GM15510 (cell line): ENCODE data around the gene KIF19.

ENCODE experiments used
- POLR2A ChIP-seq: IDR thresholded peaks from 3 replicates; pipeline ENCODE4 v1.6.1; 2011; ENCODE audit warnings: borderline replicate concordance; ENCODE audit not compliant: insufficient read length; ENCODE audit errors: extremely low read depth

The KIF19 gene

DNA sequence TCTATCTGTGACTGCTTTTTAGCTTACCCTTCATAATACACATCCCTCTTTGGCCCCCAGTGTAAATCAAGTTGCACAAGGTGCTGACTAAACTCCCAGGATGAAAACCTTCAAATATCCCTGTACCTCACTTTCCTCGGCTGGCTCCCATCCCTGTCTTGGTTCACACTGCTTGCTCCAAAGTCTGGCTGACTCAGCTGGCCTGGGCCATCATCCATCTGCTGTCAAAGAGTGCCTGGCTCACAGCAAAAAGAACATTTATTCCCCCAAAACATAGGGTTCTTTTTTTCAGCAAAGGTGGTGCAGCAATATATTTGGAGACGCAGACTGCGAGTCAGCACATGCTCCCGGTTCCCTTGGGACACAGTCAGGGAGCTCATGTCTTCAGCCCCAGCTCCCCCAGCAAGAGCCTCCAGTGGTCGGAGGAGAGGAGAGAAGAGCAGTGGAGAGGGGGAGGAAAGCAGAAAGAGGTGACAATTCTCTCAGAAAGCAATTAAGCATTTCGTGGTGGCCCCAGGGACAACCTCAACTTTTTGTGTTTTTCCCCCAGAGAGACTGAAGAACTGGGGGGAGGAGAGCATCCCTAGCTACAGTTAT lies 67.4 kb downstream of the KIF19 start:
- TF ChIP-seq POLR2A, result no peak

DNA sequence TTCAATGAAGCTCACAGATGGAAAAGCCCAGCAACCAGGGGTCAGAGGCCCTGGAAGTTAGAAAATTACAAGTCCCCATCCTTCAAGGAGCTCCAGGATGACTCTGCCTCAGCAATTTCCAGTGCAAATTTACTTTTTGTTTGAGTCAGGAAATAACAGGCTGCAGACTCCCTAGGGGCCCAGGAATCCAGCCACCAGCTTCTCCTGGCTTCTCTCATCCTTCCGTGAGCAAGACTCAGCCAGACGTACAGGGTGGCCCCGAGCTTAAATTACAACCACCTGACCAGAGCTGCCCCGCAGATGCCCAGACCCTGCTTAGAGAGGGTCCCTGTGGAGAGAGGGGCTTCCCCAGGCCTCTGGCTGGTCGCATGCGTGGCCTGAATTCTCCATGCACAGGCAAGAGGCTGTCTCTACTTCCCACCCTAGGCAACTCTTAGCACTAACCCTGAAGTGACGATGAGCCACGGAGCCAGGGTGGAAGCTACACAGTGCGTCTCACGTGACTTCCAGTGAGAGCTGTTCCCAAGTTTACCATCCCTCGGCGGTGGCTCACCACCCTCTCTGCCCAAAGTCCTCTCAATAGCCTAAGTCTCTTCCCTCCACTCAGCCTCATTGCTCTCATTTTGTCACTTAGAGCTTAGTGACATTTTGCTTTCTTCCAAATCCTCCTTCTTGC lies 68.4 kb downstream of the KIF19 start:
- no peak for TF ChIP-seq POLR2A

DNA sequence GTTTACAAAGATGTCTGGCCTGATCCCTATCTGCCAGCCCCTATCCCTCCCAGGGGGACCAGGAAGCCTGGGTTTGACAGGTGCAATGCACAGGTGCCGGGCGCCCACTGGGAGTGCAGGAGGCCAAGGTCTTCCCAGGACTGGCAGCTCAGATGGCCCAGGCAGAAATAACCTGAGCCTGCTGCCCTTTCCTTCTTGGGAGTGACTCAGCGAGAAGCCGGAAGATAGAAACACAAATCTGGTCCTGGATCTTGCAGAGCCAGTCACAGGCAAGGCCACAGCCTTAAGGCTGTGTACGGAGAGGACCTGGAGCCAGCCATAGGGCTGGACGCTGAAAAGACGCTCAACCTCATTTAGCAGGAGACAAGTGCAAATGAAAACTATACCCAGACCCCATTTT lies 69.0 kb downstream of the KIF19 start:
- TF ChIP-seq POLR2A, result no peak

DNA sequence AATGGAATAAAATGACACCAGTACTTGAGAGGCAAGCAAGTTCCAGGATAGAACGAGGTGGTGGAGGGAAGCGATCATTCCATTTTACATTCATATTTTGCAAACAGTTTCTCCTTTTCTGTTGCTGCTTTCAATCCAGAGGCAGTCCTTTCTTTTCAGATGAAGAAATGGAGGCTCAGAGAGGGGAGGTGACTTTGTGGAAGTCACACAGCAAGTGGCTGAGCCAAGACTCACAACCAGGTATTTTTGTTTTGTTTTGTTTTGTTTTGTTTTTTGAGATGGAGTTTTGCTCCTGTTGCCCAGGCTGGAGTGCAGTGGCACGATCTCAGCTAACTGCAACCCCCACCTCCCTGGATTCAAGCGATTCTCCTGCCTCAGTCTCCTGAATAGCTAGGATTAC lies 70.5 kb downstream of the KIF19 start:
- TF ChIP-seq POLR2A, result no peak

DNA sequence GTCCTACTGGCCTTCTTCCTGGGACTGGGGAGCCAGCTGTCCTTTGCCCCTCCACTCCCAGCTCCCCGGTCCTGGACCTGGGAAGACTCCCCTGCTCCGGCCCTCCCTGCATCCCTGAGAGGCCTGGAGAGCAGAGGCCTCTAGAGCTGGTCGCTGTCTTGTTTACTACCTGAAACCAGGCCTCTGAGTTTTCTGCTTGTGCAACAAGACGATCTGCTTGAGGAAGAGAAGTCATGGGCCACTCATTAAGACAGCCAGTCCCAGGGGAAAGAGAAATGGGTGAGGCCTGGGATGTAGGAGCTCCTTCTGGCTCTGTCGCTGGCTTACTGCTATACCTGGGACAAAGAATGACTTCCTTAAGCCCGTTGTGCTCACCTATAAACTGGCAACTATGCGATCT lies 76.0 kb downstream of the KIF19 start:
- no peak for TF ChIP-seq POLR2A

DNA sequence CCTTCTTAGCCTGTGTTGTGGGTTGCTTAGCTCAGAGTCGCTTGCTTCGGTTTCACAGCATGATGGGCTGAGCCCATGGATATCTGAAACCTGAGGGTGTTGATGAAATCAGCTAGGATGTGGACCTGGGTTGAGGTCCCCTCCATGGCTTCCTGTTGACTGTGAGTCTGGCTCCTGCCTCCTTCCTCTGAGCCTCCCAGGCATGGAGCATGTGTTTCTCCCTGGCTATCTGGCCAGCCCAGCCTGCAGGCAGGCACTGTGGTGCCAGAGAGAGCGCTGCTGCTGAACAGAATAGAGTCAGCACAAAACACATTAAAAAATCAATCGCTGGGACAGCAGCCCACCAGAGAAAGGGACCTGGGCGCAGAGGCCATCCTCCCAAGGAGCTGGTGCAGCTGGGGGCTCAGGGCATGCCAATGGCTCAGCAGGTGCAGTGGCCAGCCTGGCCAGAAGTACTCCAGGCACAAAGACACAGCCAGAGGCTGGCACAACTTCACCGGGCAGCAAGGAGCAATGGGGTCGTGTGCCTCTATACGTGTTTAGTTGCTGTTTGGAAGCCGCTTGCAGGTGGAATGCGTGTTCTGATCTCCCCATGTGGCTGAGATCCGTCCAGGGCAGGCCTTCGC lies 77.6 kb downstream of the KIF19 start:
- no peak for TF ChIP-seq POLR2A

DNA sequence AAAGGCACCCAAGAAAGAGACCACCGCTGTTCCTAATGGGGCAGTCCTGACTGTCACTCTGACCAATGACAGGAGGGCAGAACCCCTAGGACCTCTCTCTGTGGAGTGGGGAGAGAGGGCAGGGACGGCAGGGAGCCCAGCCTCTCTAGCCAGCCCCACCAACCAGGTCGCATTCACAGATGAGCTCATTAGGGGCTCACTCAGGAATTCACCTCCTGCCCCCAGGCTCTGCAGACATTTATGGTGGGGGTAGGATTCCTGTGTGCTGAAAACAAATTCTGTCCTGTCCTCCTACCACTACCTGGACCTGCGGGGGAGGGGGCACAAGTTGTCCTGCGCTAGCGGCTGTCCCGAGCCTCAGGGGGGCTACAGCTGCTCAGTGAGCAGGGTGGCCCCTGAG lies 78.2 kb downstream of the KIF19 start:
- TF ChIP-seq POLR2A, result no peak

DNA sequence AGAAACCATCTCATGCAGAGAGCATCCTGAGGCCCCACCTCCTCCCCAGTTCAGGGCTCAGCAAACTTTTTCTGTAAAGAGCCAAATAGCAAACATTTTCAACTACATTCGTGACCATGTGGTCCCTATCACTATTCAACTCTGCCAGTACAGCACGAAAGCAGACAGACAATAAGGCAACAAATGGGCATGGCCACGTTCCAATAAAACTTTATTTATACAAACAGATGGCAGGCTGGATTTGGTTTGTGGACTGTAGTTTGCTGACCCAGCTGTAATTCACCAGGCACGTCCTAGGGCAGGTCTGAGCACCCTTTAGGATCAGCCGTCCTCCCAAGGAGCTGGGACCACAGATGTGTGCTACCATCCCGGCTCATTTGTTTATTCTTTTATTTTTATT lies 78.8 kb downstream of the KIF19 start:
- no peak for TF ChIP-seq POLR2A
